Epithelial cell of esophagus (primary cell): Measurements from ENCODE around the gene CRHR1.

ENCODE experiments used
- DNase-seq: peaks from one replicate; pipeline ENCODE4 v3.0.0; 2010; ENCODE audit warnings: low read depth
- H3K4me3 ChIP-seq: 2 replicates; pipeline ENCODE4 v1.5.1; 2011; ENCODE audit warnings: mild to moderate bottlenecking, low read length, control low read depth
- TF ChIP-seq, protein P1 (sequence below): IDR thresholded peaks from 2 replicates; pipeline ENCODE4 v1.5.1; 2011; ENCODE audit warnings: low read depth, mild to moderate bottlenecking, low read length, control low read depth, inconsistent platforms; ENCODE audit not compliant: insufficient read depth; ENCODE audit errors: missing control alignments

The CRHR1 gene

DNA sequence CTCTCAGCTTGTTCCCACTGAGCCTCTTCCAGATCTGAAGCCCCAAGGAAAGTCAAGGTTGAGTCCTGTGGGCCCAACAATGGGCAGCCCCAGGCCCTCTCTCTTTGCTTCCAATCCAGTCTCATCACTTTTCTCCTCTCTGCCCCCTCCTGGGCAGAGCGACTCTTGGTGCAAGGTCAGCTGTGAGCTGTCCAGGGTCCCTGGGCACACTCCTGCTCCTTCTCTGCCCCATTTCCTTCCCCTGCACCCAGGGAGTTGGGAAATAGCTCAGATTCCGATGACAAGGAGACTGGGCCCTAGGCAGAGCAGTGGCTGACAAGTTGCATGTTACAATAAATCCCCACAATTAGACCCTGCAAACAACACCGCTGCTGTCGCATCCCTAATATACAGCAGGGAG, 16.1 kb upstream of the CRHR1 start:
- no peak overlapping the region for H3K4me3 ChIP-seq
- TF ChIP-seq, protein P1, sequence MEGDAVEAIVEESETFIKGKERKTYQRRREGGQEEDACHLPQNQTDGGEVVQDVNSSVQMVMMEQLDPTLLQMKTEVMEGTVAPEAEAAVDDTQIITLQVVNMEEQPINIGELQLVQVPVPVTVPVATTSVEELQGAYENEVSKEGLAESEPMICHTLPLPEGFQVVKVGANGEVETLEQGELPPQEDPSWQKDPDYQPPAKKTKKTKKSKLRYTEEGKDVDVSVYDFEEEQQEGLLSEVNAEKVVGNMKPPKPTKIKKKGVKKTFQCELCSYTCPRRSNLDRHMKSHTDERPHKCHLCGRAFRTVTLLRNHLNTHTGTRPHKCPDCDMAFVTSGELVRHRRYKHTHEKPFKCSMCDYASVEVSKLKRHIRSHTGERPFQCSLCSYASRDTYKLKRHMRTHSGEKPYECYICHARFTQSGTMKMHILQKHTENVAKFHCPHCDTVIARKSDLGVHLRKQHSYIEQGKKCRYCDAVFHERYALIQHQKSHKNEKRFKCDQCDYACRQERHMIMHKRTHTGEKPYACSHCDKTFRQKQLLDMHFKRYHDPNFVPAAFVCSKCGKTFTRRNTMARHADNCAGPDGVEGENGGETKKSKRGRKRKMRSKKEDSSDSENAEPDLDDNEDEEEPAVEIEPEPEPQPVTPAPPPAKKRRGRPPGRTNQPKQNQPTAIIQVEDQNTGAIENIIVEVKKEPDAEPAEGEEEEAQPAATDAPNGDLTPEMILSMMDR = no peak
- peak; percentile 17 for DNase-seq

DNA sequence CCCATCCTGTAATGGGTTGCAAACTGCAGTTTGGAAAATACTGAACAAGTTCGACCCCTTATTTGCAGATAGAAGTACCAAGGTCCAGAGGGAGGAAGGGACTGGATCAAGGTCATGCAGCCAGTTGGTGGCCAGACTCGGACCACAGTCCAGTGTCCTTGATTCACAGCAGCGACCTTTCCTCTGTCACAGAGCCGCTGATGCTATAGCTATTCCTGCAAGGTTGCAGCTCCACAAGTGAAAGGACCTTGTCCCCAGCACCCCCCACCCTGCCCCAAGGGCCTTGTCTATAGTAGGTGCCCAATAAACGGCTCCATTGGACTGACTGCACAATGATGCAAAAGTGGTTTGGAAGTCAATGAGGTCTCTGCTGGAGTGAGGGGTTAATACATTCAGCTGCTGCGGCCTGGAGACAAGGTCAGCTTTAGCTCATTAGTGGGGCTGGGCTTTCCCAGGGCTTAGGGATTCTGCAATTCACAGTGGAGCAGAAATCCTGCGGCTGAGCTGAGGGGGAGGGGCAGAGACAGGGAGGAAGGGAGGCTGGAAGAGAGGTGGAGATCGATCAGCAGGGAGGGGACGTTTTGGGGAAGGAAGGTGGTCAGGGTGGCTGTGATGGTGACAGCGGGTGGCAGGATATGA, 13.4 kb upstream of the CRHR1 start:
- TF ChIP-seq, protein P1 = no peak
- DNase-seq = no peak
- no peak overlapping the region for H3K4me3 ChIP-seq

DNA sequence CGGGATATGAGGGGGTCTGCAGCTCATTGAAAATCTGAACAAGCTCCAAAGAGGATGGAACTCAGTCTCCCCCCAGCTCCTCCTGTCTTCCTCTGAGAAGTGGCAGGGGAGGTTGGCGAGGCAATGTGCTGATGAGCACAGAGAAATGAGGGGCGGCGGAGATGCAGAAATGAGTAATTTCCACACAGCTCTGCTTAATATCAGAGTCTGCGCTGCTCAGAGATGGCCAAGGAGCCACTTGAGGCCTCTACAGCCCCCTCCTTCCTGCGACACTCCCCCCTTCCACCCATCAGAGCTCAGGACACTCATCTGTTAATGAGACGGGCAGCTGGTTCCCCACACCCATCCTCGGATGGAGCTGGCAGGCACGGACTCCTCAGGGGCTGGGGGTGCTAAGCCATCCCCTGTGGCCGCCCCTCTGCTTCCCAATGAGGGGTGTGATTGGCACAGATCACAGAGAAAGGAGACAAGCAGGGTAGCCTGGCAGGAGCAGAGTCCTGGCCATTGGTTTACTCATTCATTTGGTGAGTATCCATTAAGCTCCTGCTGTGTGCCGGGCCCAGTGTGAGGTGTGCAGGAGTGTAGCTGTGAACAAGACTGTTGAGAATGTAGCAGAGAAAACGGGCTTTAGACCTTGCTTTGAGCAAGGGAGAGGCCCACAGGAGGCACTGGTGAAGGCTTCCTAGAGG, 12.7 kb upstream of the CRHR1 start:
- no peak overlapping the region for H3K4me3 ChIP-seq
- TF ChIP-seq, protein P1 = no peak
- DNase-seq = no peak

DNA sequence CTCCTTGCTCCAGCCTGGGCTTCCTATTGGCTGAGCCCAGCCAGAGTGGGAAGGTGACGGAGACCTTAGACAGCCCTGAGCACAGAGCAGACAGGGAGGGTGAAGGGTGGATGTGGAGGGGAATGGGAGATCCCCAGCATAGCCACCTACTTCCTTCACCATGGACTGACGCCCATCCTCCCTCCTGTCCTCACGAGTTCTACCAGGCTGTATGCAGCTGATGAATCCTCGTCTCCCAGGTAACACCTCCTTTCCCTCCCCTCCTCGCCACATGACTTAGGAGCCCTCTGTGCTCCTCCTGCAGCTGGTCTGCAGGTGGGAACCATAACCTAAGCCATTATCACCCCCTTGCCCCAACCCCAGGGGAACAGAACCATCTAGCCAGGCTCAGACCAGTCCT, 9.0 kb upstream of the CRHR1 start:
- no peak overlapping the region for H3K4me3 ChIP-seq
- TF ChIP-seq, protein P1 = no peak

DNA sequence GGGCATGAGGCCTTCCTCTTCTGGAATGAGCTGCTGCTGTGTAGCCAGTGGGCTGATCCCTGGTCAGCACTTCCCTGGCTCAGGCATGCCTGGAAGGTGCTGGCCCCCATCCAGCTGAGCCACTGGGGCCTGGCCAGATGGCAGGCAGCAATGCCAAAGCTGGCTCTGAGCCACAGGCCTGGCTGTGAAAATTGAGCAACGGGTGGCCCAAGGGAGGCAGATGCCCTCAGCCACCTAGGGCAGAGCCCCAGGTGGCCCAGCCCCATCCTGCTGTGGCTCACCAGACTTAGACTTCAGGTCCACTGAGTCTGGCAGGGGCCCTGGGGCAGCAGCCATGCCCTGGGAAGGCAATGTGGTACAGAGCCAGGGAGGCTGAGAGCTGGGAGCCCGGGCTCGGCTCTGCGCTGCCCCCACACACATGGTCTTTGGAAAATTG, 8.5 kb upstream of the CRHR1 start:
- DNase-seq = no peak
- TF ChIP-seq, protein P1 = no peak
- no peak overlapping the region for H3K4me3 ChIP-seq

More for the DNA sequence above, 9.0 kb upstream of the CRHR1 start:
- DNase-seq = no peak

DNA sequence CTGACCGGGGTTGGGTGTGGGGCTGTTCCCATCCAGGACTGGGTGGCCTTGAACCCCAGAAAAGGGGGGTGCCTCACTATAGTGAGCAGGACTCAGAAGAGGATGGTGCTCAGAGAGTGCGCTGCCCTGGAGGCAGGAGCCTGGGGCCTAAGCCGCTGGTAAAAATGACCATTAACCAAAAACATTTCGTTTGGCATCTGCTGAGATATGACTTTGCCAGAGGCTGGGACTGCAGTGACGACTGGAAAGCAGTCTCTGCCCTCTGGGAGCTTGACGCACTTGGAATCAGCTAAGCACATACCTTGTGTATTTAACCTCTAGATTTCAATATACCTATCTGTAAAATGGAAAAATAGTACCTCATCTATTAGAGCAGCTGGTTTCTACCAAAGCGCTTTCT, 7.2 kb upstream of the CRHR1 start:
- TF ChIP-seq, protein P1 = no peak
- DNase-seq = no peak
- no peak overlapping the region for H3K4me3 ChIP-seq

DNA sequence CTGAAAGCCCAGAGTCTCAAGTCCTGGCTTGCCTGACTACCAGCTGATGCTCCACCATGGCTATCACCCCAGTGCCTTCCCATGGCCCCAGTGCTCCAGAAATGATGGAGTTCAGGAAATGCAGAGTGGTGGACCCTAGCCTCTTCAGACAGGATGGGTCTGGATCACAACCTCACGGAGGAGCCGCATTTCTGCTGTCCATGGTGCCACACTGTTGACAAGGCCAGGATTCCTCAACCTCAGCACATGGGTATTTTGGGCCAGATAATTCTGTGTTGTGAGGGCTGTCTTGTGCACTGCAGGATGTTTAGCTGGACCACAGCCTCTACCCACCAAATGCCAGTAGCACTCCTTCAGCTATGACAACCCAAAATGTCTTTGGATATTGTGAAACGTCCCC, 6.7 kb upstream of the CRHR1 start:
- no peak for DNase-seq
- TF ChIP-seq, protein P1 = no peak
- no peak overlapping the region for H3K4me3 ChIP-seq
